Omental fat pad (tissue), 4 donors: ENCODE data around the gene SLC39A11. TPM values are rescaled to one million over a fixed set of nuclear protein-coding genes. Genes with fewer than 3 reads are reported as not detected.

ENCODE experiments used
- ATAC-seq: fragments of 150-250 bp; one replicate; pipeline ENCODE4 v1.9.1; 2016; ENCODE audit warnings: mild to moderate bottlenecking, moderate library complexity; ENCODE audit not compliant: low FRiP score
- DNase-seq: peaks from one replicate; pipeline ENCODE4 v3.0.0-alpha.2; 2019; ENCODE audit warnings: low spot score
- total RNA-seq, 4 donors: library from RNA; depleted of rRNA; stranded (reverse); fragments of >200 nt; gene quantifications; one replicate each; pipeline ENCODE4 v1.1.0, GENCODE V29; 2016
- TF ChIP-seq, protein P1 (sequence below), 3 donors: fragments of 450-650 bp; IDR thresholded peaks; one replicate each; pipeline ENCODE4 v1.5.1; 2016 to 2017; ENCODE audit warnings: antibody characterized with exemption in 3 of 3, mild to moderate bottlenecking in 3 of 3, moderate library complexity in 2 of 3

Gene SLC39A11
- total RNA-seq, 4 donors from 2014 or later: 18.8 to 42.4 (median 31.3) TPM

DNA sequence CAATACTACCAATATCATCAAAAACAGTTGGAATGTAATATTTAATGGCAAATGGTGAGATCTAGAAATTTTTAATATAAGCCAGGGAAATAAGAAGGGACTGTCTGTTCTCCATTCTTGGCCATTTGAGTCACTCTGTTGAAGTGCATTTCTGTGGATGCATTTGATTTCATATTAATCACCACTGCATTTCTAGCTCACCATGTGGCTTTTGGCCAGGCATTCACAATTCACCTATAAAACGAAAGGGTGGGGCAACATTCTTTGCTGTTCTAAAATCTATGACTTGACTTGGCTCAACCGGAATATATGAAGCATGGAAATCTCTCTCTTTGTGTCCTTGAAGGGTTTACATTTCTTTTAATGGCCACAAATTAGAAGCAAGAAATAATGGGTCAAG lies 483.0 kb downstream of the SLC39A11 start:
- TF ChIP-seq, protein P1, sequence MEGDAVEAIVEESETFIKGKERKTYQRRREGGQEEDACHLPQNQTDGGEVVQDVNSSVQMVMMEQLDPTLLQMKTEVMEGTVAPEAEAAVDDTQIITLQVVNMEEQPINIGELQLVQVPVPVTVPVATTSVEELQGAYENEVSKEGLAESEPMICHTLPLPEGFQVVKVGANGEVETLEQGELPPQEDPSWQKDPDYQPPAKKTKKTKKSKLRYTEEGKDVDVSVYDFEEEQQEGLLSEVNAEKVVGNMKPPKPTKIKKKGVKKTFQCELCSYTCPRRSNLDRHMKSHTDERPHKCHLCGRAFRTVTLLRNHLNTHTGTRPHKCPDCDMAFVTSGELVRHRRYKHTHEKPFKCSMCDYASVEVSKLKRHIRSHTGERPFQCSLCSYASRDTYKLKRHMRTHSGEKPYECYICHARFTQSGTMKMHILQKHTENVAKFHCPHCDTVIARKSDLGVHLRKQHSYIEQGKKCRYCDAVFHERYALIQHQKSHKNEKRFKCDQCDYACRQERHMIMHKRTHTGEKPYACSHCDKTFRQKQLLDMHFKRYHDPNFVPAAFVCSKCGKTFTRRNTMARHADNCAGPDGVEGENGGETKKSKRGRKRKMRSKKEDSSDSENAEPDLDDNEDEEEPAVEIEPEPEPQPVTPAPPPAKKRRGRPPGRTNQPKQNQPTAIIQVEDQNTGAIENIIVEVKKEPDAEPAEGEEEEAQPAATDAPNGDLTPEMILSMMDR (IDR thresholded peaks at IDR 0.05): no peak
- DNase-seq: no peak
- ATAC-seq: no peak

DNA sequence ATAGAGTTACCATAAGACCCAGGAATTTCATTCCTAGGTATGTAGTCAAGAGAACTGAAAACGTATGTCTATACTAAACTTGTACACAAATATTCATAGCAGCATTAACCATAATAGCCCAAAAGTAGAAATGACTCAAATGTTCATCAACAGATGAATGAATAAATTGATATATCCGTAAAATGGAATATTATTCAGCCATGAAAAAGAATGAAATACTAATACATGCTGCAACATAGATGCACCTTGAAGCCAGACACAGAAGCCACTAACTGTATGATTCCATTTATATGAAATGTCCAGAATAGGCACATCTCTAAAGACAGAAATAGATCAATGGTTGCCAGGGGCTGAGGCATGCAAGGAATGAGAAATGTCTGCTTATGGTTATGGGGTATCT lies 484.1 kb downstream of the SLC39A11 start:
- ATAC-seq (no peak), DNase-seq (no peak)
- TF ChIP-seq, protein P1 (IDR thresholded peaks at IDR 0.05): no peak

DNA sequence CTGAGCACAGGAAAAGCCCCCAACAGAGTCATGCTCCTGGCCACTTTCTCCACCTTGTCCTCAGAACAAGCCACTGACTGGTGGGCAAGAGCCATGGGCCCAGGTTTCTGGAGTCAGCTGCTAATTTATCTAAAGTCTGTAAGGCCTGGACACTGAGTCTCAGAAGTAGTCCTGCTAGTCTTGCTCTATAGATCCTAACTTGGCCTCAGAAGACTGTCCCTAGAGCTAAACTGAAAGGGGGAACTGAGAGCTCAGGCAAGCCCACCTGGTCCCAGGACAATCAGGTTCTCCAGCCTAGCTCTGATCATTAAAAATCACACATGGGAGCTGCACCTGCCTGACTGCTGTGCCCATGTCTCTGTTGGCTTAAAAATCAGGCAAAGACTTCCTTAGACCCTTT lies 485.8 kb downstream of the SLC39A11 start:
- no peak for DNase-seq
- TF ChIP-seq, protein P1 (IDR thresholded peaks at IDR 0.05): no peak
- ATAC-seq: no peak

DNA sequence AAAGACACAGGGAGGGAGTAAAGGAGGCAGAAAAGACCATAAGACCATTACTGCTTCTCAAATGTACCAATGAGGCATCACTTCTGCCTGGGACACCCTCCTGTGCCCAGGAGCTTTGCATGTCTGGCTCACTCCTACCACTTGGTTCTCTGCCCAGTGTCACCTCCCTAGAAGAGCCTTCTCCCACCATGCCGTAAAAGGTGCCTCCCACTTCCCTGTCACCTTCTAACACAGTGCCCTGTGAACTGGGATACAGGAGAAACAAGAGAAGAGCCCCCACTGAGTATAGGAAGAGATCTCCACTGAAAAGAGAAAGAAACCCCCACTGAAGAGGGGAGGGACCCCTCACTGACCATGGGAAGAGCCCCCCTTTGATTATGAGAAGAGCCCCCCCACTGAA lies 486.9 kb downstream of the SLC39A11 start:
- no peak for DNase-seq
- TF ChIP-seq, protein P1 (IDR thresholded peaks at IDR 0.05): no peak
- ATAC-seq: no peak

DNA sequence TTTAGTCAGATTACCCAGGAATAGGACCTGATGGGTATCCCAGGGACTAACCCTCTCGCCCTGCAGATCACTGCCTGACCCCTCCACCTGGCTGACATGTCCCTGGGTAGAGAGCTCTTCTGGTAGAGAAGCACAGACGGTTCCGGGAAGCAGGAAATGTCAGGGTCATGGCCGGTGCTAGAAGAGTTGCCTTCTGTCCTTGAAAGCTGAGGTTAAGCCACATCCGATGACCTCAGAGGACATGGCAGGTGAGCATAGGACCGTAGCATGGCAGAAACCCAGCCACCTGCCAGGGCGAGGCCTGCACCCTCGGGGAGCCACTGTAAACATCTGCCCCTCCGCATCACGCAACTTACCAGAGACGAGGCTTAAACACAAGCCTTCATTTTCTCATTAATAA lies 488.0 kb downstream of the SLC39A11 start:
- DNase-seq (no peak), ATAC-seq (no peak)
- TF ChIP-seq, protein P1 (IDR thresholded peaks at IDR 0.05): no peak

DNA sequence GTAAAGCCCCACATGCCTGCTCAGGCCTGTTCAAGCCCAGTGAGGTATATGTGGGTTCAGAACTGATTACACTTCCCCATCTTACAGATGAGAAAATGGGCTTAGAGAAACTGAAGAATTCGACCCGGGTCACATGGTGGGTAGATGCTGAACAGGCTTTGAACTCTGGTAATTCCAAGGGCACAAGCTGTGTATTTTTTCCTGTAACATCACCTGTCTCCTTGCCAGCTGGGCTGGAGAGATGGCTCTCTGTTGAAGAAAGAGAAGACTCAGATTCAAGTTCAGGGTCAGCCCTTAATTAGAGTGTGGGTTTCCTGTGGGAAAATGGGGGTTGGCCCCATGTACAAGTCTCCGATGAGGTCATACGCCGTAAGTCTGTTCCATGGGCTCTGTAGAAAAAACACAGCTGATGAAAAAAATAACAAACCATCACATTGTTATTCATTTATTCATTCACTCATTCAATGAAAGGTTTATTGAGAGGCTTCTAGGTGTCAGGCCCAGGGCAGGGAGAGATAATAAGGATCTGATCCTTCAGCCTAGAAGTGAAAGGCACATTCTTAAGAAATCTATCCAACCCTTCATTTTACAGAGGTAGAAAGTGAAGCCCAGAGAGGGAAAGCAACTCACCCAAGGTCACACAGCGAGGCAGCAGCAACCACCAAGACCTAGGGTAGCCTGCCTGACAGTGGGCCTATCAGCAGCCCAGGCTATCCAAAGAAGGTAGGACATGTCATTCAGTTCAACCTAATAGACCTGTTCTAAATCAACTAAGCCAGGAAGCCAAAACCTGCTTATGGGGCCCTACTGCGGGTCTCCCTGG lies 488.9 kb downstream of the SLC39A11 start:
- ATAC-seq: no peak
- TF ChIP-seq, protein P1 (IDR thresholded peaks at IDR 0.05): no peak
- DNase-seq: no peak
